Fibroblast of skin of left biceps (primary cell): ENCODE data around the gene LEF1.
A peak's percentile ranks its signal among the peaks of the same experiment; 100 is the strongest.
"Not testable (repeated sequence)": the region's sequence is repeated elsewhere in the genome, so short reads cannot be mapped to it uniquely, and the experiment has no call there.

Experiments used
- DNase-seq, 2 experiments: peaks; one replicate each; pipeline ENCODE4 v3.0.0-alpha.2; 2013; ENCODE audit warnings: low read depth in 2 of 2

Gene LEF1

DNA sequence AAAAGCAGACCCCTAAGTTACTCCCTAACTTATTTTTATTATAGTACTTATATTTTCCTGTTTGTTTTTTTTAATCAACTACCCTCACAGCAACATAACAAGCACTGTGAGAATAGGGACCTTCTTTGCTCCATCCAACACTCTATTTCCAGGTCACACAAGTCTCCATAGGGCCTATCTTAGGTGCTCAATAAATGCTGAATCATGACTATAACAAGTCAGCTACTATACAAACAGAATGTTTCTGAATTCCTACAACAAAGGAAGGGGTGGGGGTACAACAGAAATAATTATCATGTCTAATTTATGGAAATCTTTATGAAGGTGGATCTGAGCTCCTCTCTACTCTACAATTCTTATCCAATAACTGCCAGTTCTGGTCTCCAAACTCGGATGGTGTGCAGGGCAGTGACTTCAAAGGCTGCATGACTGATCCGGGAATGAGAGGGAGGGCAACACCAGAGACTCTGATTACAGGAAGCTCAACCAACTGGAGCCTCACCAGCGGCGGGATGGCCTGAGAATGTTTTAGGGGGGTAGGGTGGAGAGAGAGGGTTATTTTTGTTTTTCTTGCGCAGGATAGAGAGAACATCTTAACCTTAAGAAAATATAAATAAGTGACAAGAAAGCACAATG is 107.9 kb downstream of the LEF1 start:
- no peak for DNase-seq

DNA sequence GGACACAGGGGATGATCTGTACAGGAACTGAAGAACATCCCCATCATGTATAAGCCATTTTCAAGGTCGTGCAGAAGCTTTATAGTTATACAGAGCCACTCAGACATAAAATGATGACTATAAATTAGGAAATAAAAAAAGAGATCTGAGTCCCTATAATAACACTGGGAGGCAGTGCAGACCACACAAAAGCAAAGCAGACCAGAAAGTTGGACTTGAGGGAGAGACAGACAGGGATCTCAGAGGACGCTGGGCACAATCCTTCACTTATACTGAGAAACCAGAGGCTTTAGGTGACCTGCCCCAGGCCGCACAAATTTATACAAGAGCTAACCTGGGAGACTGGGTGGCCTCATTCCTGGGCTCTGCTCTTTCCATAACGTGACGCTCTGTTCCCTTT is 108.6 kb downstream of the LEF1 start:
- DNase-seq, result peak in 1 of 2 experiments; percentile 24

DNA sequence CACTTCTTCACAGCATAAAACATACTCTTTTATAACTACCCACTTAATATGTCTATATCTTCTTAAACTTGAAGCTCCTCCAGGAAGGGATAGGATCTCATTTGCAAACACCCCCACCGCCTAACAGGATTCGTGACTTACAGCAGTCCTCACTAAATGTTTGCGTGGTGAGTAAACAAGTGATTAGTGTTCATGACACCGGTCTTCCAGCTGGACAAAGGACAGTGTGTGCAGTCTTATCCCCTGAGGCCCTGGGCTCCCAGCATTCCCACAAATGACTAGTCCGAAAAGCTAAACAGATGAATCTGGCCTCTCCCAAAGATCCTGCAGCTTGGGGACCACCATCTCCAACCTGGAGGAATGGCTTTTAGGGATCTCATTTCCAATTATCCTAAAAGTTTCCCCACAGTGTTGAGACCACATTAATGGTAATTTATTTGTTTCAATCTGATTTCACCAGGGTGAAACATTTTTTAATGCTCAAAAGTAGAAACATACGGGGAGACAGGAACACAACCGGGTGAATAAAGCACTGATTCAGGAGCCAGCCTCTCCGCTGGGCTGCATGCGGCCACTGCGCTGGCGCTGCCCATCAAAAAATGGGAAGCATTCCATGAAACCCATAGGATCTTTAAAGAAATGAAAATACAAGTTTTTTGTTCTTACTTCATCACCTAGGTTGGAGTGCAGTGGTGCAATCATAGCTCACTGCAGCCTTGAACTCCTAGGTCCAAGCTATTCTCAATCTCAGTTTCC is 109.9 kb downstream of the LEF1 start:
- DNase-seq, result no peak

DNA sequence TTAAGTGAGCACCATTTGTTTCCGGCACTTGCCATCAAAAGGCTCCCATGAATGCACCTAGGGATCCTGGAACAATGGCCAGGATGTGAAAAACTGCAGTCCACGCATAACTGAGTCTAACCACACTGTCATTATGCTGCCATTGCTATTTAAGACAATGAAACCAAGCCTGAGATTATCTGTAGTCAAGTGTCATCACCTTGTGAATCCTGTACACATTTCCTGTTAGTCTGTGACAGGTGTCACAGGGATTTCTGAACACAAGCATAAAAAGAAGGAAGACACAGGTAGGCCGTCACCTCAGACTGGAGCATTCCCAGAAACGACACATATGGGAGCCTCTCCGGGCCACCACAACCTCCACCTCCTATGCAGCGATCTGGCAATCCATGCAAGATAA is 112.3 kb downstream of the LEF1 start:
- DNase-seq, result no peak

DNA sequence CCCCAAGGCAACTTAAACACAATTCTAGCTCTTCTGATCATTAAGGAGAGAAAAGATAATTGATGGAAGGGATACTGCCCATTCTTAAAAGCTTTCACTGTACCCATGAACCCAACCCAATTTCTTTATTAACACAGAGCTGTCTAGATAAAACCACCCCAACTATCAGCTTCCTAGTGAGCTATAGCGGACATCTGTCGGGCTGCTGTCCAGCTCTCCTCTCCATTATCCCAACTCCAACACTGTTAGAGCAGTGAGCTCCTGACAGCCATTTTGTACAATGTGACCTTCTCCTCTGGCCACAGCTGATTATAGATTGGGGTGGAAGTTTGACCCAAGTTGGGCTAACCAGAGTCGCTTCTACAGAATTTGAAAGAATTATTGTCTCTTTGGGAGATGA is 112.9 kb downstream of the LEF1 start:
- DNase-seq, result no peak

DNA sequence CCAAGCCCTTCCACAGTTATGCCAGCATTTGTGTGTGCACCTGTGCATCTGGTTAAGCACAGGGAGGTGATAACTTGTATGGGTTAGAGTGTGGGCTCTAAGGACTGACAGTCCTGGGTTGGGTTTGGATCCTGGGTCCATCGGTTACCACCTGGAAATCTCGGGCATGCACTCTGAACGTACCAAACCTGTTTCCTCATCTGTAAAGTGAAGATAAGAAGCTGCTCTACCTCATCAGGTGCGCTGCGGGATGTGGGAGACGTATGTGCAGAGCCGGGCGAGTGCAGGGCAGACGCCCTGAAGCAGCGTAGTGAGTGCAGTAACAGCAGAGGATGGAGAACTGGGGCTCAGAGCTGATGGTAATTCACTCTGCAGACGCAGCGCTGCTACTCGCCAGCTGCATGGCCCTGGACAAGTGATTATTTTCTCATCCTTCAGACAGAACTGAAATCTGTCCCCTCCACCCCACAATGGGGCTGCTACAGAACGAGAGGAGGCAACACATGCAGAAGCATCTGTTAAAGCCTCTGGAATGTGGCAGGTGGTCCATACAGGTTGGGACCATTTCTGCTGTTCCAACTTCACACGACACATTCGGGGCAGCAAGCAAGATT is 114.6 kb downstream of the LEF1 start:
- DNase-seq, result no peak

DNA sequence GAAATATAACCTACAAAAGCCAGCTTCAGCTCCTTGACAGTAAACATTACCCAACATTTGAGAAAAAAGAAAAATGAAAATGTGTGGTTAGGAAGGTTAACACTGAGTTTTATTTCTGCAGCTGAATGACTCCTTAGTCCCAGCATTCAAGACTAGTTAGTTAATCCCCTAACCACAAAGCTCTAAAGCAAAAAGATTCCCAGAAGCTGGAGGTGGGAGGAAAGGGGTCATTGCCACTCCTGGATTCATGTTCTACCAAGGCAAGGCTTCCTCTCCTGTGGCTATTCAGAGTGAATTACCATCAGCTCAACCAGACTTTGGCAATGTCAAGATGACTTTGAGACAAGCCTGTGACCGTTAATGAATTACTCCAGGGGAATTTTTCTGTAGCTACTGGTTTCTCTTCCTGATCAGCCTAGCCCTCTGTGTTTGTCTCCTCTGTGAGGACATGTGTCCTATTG is 115.5 kb downstream of the LEF1 start:
- no peak for DNase-seq

DNA sequence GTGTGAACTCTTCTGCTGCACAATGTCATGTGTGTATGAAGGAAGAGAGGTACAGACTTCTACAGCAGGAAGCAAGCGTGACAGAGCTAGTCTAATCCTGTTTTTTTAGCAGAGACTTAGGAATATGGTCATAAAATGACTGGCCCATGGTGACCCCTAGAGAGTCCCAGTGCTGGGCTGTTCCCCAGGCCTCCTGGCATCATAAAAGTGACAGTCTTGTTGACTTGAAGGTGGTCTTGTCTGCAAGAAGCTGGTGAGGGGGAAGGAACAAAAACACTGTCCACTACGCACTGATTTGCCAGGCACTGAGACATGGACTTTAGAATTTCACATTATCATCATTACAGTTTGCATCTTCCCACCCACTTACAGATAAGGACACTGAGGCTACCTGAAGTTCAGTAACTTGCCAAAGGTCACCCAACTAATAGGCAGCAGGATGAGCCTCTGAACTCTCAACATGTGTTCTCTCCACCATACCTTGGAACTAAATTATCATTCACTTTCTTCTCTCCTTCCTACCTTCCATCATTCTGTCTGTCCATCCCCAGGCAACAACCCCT is 116.1 kb downstream of the LEF1 start:
- no peak for DNase-seq

DNA sequence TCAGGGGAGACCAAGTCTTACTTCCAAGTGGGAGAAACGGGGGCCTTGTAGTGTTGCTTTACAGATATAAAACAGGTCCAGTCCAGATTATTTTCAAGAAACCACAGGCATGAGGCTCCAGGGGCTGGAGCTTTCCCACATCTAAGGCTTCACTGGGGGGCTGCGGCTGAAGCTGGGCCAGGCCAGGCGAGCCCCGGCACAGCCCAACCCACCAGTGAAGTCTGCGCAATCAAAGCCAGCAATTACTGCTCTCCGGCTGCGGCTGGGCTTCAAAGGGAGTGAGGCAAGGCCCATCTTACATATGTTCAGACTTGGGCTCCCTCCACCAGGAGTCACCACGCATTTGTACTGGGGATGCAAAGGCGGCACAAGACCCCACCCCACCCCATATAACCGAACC is 117.4 kb downstream of the LEF1 start:
- peak; percentile 12 to 33 for DNase-seq

DNA sequence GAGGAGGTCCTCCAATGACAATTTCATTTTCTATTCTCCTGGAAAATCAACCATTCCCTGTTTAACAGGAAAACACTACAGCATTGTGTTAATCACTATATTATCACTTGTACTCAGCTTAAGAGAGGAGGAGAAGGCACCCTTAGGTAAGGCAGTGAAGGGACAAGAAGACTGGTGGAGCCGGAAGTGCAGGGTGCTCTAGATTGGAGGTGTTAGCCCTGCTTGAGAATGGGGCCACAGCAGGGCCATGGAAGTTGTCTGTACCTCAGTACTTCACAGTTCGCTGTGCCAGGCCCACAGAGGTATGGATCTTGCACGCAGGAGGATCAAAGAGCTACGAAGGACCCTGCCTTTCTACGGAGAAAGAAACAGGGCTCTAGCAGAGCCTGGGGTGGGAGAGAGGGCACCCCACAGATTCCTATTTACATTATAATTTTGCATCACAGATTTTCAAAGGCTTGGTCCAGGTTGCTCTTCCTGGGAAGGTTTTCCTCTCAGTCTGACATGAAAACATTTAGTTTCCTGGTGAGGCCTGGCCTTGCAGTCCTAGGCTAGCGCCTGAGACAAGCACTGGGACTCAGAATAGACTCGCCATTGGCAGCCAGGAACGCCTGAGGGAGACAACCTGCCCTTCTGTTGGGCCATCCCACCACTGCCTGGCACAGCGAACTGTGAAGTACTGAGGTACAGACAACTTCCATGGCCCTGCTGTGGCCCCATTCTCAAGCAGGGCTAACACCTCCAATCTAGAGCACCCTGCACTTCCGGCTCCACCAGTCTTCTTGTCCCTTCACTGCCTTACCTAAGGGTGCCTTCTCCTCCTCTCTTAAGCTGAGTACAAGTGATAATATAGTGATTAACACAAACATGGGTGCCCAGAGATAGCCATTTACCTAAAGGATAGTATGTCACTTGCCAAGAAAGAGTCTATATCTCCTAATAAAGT is 118.3 kb downstream of the LEF1 start:
- DNase-seq, result not testable (repeated sequence)

DNA sequence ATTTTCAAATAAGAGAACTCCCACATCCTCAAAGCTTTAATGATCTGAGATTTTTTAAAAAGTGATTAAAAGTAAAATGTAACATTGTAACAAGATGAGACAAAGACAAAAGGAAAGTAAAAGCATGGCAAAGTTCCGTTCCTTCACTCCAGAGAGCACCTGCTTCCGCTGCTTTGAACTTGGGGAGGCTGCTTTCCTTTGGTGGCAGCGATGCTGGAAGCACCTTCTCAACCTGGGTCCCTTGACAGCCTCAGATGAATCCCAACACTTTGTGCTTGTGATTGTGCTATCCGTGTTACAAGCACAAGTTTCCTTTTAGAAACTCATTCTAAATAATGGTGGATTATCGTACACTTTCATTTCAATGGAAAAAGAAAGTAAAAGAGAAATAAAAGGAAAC is 119.3 kb downstream of the LEF1 start:
- DNase-seq, result no peak

DNA sequence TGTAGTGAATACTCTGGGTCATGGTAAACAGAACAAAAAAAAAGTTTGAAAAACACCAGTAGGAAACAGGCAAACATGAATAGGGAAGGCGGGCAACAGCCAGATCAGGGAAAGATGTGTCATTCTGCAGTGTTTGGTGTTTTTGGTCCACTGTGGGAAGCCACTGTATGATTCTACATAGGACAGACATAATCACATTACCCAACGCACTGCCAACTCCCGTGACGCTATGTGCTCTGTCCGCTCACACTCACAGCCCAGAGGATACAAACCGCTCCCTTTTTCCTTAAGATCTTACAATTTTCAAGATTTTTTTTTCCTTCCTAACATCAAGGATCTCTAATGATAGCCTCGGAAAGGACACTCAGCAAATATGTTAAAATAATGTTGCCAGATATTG is 119.7 kb downstream of the LEF1 start:
- no peak for DNase-seq

DNA sequence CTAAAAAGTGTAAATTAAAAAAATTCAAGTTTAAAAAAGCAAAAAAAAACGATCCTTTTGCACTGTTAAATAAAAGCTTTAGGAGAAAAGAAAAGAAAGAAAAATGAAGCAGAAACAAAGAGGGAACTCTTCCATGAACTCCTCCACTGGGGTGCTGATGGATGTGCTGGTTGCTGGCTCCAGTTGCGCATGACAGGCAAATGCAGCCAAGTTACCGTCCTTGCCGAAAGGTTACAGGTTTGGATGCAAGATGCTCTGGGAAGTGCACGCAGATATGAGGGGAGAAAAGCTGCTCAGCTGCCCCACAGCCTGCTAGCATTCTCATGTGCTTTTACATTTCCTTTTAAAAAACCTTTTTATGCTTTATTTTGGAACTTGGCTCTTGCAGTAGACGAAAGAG is 120.6 kb downstream of the LEF1 start:
- DNase-seq, result no peak

DNA sequence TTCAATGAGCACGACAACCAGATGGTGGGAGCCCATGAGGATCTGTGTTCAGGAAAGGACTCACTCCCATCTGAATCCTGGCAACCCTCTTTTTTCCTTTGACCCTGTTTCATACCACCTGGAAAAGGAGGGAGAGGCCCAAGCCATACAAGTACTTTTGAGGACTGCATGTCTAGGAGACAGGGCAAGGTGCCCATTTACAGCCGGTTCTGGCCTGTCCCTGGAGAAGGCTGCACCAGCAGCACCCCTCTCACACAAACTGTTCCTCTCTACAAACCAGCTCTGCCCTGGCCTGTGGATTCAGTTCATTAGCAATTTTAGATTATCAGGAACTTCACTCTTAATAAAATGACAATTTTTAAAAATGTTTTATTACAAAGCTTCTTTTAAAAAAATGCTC is 121.5 kb downstream of the LEF1 start:
- DNase-seq, result no peak

DNA sequence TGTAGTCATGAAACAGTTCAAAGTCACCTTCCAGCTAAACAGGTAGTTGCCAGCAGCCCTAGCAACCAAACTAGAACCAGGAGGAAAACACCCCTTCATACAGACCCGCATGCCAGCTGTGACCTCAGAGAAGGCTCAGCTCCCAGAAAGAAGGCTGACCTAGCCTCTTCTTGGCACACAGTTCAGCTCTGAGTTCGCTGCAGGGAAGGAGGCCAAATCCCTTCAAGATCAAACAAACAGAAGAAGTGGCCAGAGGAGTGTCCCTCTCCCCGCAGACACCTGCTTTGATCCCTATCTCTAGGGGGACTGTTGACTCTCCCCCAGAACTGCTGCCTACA is 123.1 kb downstream of the LEF1 start:
- DNase-seq, result no peak

DNA sequence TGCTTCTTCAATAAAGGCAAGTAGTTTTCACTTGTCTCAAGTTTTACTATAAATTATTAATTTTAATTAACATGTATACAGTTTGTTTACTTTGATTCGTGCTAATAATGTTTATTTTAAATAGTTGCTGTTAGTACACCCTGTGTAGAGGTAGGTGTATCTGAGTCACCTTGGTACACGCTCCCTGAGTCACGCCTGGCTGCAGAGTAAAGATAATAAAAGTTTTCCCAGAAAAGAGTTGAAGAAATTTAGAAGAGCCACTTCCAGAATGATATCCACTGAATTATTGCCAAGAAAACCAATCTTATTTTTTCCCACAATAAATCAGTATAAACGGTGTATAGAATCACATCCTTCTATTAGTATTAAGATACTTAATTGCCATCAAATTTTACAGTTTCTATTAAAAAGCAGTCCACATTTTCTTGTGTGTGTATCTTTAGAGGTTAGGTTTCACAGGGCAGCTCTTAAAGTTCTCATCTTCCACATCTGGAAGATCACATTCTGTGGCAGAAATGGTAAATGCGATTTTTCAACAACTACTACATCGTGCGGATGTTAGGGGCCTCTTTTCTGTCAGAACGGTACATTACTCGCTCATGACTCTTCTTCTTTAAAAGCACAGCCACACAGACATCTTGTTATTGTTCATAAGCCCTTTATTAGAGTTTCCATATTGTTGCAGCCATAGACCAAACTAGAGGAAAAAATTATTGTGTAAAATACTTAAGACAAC is 123.6 kb downstream of the LEF1 start:
- no peak for DNase-seq

DNA sequence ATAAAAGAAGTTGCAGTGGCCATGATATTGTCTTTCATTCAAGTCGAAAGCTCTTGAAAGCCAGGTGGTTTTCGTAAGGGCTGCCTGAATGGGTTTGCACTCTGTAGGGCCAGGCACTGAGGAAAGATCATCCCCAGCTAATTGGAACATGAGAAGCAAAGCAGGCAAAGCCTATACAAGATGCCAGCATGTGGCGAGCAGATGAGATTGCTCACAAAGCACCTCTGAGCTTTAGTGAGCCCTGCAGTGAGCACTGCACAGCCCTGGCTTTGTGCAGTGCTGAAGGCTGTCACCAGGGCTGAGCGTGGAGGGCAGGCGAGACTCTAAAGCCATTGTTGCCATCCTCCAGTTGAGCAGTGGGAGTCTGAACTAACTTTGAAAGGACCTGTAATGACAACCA is 125.2 kb downstream of the LEF1 start:
- DNase-seq, result no peak

DNA sequence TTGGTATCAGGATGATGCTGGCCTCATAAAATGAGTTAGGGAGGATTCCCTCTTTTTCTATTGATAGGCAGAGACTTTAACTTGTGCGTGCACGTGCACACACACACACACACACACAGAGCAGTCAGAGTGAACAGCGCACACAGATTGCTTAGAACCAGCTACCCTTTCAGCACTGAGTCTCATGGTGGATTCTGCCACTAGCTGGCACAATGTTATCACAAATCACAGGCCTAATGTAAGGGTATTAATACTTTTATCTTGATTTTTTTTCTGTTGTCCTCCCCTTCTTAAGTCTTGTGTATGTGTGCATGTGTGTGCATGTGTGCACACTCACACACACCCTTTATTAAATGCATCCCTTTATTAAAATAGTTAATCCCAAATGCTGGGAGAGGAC is 125.8 kb downstream of the LEF1 start:
- no peak for DNase-seq

DNA sequence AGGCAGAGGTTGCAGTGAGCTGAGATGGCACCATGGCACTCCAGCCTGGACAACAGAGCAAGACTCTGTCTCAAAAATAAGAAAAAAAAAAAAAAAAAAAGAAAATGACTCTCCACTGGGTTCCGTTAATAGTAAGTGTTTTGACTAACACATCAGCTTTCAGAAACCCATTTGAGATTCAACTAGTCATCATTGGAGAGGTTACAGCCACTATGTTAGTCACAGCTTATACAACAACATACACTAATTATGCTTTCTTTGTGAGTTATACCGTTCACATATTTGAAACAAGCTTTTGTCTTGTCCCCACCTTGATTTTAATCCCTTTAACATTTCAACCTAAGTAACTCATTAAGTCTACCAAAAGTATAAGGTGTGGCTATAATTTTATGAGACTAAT is 130.8 kb downstream of the LEF1 start:
- no peak for DNase-seq

DNA sequence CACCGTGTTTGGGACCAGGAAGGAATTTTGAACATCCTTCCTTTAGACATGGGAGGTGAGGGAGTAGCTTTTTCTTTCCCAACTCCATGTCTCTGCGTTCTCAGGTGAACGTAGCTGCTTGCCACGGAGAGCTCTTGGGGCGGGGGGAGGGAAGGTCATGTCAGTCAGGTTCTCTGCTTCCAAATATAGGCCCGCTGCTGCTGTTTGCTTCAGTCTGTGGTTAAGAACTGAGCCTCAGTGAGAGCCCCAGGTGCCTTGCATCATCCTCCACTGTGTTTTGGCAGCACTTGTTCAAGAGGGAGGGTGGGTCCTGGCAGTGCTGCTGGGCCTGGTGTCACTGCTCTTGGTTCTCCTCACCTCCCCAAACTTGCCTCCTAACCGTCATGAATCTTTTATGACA is 132.5 kb downstream of the LEF1 start:
- no peak for DNase-seq

DNA sequence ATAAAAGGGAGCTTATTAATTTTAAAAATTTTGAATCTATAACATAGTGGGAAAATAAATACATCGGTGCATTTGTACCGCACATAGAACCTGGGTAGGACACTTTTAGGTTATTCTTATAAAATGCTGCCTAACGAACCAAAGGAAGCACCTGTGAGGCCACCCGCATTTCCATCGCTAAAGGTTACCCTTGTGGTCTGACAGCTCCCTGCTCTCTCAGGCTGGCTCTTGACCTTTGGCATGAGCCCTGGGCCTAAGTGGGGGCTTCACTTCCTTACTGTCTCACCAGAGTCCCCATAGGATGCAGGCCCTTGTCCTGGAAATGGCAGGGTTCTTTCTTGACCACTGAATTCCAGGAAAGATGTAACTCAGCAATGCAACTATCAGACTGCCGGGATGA is 133.0 kb downstream of the LEF1 start:
- no peak for DNase-seq
